Heart left ventricle (tissue), 16 donors: ENCODE data around the gene PRRX1. TPM values are rescaled to one million over a fixed set of nuclear protein-coding genes. Genes with fewer than 3 reads are reported as not detected.
A peak's percentile ranks its signal among the peaks of the same experiment; 100 is the strongest.

Experiments used
- ATAC-seq, 4 donors: fragments of 200-7000 bp; cut with Tn5 transposase; one replicate each; pipeline ENCODE4 v1.9.1; 2020 to 2022; ENCODE audit warnings: moderate library complexity in 4 of 4, mild to moderate bottlenecking in 3 of 4, moderate number of reproducible peaks in 1 of 4
- DNase-seq, 5 donors: peaks; one replicate each; pipeline ENCODE4 v3.0.0-alpha.2; 2020
- H3K27ac ChIP-seq, 12 donors: fragments of 200-600 bp; sonication (generic) in 4 of 12; one replicate each; pipeline versions ENCODE4 v1.5.0 to v1.8.0; 2016 to 2022; ENCODE audit warnings: mild to moderate bottlenecking in 2 of 12
- H3K27me3 ChIP-seq, 9 donors: fragments of 200-600 bp; sonication (generic) in 2 of 9; one replicate each; pipeline versions ENCODE4 v1.5.1 to v1.8.0; 2016 to 2022; ENCODE audit warnings: mild to moderate bottlenecking in 3 of 9
- H3K36me3 ChIP-seq, 9 donors: fragments of 200-600 bp; sonication (generic) in 2 of 9; one replicate each; pipeline versions ENCODE4 v1.5.0 to v1.8.0; 2018 to 2022; ENCODE audit warnings: mild to moderate bottlenecking in 2 of 9
- H3K4me1 ChIP-seq, 12 donors: fragments of 200-600 bp; sonication (generic) in 4 of 12; one replicate each; pipeline versions ENCODE4 v1.5.0 to v1.8.0; 2016 to 2022; ENCODE audit warnings: mild to moderate bottlenecking in 3 of 12
- H3K4me3 ChIP-seq, 12 donors: fragments of 200-600 bp; sonication (generic) in 4 of 12; one replicate each; pipeline versions ENCODE4 v1.5.0 to v1.8.0; 2017 to 2022; ENCODE audit warnings: mild to moderate bottlenecking in 9 of 12, moderate library complexity in 4 of 12
- H3K9me3 ChIP-seq, 12 donors: fragments of 200-600 bp; sonication (generic) in 4 of 12; one replicate each; pipeline versions ENCODE4 v1.5.0 to v1.8.0; 2016 to 2022; ENCODE audit warnings: mild to moderate bottlenecking in 1 of 12
- POLR2A ChIP-seq, 2 donors: fragments of 450-650 bp; IDR thresholded peaks; one replicate each; pipeline ENCODE4 v1.6.1; 2017; ENCODE audit warnings: antibody characterized with exemption in 2 of 2, mild to moderate bottlenecking in 2 of 2, moderate library complexity in 2 of 2
- WGBS, 4 donors: extraction: QIAGEN DNeasy Blood & Tissue Kit in 2 of 4; methylation state at CpG; one replicate each; pipeline versions ENCODE4 v1.1.5 to v1.1.7; 2013 to 2018; 5-methylcytosine and 5-hydroxymethylcytosine counted together
- intact Hi-C, 10 donors: fragments of 100-400 bp; cut with DNase I; formaldehyde crosslinking; loops; one replicate each; pipeline versions ENCODE4 v1.11.1 to v1.14.2; 2022
- polyA plus RNA-seq, 2 donors: library from polyadenylated mRNA; stranded (reverse); fragments of 200-250 nt; gene quantifications; one replicate each; pipeline ENCODE4 v1.2.3, GENCODE V29; 2013
- total RNA-seq, 9 donors: library from RNA; depleted of rRNA in 2 of 9; stranded (reverse); fragments of >200 nt in 2 of 9; fragmentation: NEBNext Ultra II Directional in 3 of 9; extraction: Animal tissue kit (Norgen Biotek cat#: 25700) in 3 of 9; gene quantifications; one replicate each; pipeline versions ENCODE4 v1.1.0 to v1.2.4, GENCODE V29; 2016 to 2023
- TF ChIP-seq, protein P1 (sequence below), 12 donors: fragments of 200-600 bp; sonication (generic) in 4 of 12; IDR thresholded peaks; one replicate each; pipeline versions ENCODE4 v1.5.0 to v1.8.0; 2018 to 2022; ENCODE audit warnings: antibody characterized with exemption in 12 of 12, mild to moderate bottlenecking in 5 of 12
- donor health status: ischemic (EF 13 %, LVEDD 7.1; RV severe dilation, severe dysfunction).
- donor health status: healthy with polysubstance abuse.
- donor health status: DM: no; HTN: yes; CAD: no.
- donor health status: DM: no; HTN: no; CAD: no.
- donor health status: ischemic (EF 25% LVEDD 6.9; RV normal size, moderate dysfunction).
- donor health status: ischemic (EF 25% LVEDD 5.7; RV mildly dilated, moderate dysfunction).
- donor health status: healthy.
- donor health status: DM: yes; HTN: yes; CAD: no.
- donor health status: ischemic (EF 35%, LVEDD 5.7; RV mildly dilated, moderate dysfunction).
- donor health status: nonischemic (EF 11% LVEDD 7.7; RV severe dilation, severe dysfunction).
- donor health status: DM: yes; HTN: yes; CAD: no.
- donor health status: PGD.
- donor health status: ischemic (EF 29% LVEDD 5.4; RV normal size, mild dysfunction).
- donor health status: nonischemic (EF 23%, LVEDD 6.1; RV moderate dilation, normal function).

Gene PRRX1
- total and polyA plus RNA-seq, 11 donors = 16.2 to 104 (median 52.3) TPM

DNA sequence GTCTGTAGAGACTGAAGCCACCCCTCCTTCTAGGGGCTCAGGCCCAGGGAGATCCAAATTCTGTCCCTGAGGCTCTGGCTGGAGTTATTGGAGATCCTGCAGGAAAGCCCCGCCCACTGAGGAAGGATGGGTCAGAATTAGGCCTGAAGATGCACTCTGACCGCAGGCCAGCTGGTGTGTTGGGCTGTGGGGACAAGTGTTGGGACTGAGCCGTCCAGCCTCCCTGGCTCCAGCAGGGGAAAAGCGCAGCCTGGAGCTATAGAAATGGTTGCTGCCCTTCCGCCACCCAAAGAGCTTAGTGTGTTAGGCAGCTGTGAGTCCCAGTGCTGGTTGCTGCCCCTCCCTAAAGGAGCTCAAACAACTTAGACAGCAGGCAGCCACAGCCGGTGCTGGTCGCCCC, 33.0 kb upstream of the PRRX1 start:
- TF ChIP-seq, protein P1, sequence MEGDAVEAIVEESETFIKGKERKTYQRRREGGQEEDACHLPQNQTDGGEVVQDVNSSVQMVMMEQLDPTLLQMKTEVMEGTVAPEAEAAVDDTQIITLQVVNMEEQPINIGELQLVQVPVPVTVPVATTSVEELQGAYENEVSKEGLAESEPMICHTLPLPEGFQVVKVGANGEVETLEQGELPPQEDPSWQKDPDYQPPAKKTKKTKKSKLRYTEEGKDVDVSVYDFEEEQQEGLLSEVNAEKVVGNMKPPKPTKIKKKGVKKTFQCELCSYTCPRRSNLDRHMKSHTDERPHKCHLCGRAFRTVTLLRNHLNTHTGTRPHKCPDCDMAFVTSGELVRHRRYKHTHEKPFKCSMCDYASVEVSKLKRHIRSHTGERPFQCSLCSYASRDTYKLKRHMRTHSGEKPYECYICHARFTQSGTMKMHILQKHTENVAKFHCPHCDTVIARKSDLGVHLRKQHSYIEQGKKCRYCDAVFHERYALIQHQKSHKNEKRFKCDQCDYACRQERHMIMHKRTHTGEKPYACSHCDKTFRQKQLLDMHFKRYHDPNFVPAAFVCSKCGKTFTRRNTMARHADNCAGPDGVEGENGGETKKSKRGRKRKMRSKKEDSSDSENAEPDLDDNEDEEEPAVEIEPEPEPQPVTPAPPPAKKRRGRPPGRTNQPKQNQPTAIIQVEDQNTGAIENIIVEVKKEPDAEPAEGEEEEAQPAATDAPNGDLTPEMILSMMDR (IDR thresholded peaks at IDR 0.05) = no peak
- no peak for TF ChIP-seq POLR2A (IDR thresholded peaks at IDR 0.05)
- ATAC-seq (no peak), DNase-seq (no peak)
- no peak overlapping the region for H3K27ac ChIP-seq
- no peaks in the 10 kb centered on the region for H3K4me1 ChIP-seq
- intact Hi-C loops = no loop called here
- no peaks in the 10 kb centered on the region for H3K36me3 ChIP-seq
- H3K27me3 ChIP-seq = no peaks in the 10 kb centered on the region
- H3K4me3 ChIP-seq = no peak overlapping the region
- H3K9me3 ChIP-seq = no peaks in the 10 kb centered on the region
- 77 to 92% (median 83%) methylated on average over 5 to 7 of the region's 7 CpGs for WGBS, 4 donors

DNA sequence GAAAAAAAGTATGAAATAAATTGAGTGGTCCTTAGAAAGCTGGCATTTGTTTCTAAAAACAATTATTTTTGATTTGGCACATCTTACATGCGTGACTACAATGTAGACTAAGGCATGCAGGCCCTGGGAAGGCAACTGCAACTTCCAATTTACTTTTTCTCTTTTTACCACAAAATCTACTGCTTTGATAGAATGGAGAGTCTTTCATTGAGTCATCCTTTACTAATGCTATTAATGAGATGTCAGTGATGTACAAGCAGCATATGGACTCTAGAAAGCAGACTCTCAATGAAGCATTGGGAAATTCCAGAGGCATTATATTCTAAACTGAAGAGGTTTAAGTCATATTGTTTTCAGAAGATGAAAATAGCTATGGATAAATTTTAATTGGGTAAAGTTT, 29.6 kb upstream of the PRRX1 start:
- H3K4me3 ChIP-seq = no peak overlapping the region
- H3K27ac ChIP-seq = no peak overlapping the region
- WGBS, 4 donors = 91 to 97% (median 95%) methylated on average over 1 of the region's 1 CpG
- peaks cover 0 to under 1% (median 0%) of the 10 kb centered on the region in 12 donors for H3K9me3 ChIP-seq
- H3K4me1 ChIP-seq = no peaks in the 10 kb centered on the region
- H3K27me3 ChIP-seq = no peaks in the 10 kb centered on the region
- ATAC-seq (no peak), DNase-seq (no peak)
- intact Hi-C loops = no loop called here
- TF ChIP-seq, protein P1 (IDR thresholded peaks at IDR 0.05) = no peak
- TF ChIP-seq POLR2A (IDR thresholded peaks at IDR 0.05) = no peak
- no peaks in the 10 kb centered on the region for H3K36me3 ChIP-seq

DNA sequence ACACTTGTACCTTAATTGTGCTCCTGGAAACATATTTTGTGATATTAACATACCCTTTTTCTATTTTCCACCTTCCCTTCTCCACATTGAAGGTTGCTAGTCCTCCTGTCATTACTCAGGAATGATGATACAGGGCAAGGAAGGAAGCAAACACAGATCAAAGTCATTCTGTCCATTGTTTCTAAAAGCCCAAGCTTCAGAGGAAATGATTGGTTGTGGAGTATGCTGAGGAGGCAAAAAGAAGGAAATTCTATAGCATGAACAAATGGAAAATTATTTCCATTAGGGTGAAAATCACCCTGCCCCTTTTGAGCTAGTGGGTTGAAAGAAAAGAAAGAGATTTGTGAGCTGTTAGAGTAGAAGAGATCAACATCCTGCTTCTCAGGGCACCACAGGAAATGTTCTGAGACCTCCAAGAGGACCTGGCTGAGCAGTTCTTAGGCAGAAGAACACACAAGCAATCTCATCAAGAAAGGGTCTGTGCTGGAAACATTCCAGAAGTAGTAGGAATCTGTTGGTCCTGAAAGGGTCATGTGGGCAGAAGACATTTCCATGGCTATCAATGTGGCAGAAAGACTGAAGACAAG, 29.0 kb upstream of the PRRX1 start:
- H3K9me3 ChIP-seq = peaks cover 0 to 3% (median 0%) of the 10 kb centered on the region in 12 donors
- H3K36me3 ChIP-seq = no peaks in the 10 kb centered on the region
- DNase-seq (no peak), ATAC-seq (no peak)
- TF ChIP-seq POLR2A (IDR thresholded peaks at IDR 0.05) = no peak
- TF ChIP-seq, protein P1 (IDR thresholded peaks at IDR 0.05) = no peak
- no peaks in the 10 kb centered on the region for H3K4me1 ChIP-seq
- H3K27ac ChIP-seq = no peak overlapping the region
- intact Hi-C loops = no loop called here
- H3K27me3 ChIP-seq = no peaks in the 10 kb centered on the region
- H3K4me3 ChIP-seq = no peak overlapping the region

DNA sequence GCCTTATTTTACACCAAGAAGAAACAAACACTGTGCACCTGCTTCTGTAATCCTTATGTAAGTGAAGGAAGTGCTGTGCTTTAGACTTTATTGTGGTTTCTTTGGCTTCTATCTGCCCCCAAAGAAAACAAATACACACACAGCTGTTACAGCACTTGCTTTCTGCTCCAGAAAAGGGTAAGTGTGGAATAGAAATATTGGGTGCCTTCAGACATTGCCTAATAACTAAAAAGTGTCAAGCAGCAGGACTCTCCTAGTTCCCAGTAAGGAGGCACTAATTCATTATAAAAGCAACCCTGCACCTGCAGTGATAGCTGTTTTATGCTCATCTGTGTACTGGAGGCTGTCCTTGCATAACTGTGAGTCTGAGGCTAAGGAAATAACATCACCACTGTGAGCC, 23.4 kb upstream of the PRRX1 start:
- Histone ChIP-seq H3K4me1 (no peaks in the 10 kb centered on the region), H3K9me3 (peaks cover 0 to 3% (median 0%) of the 10 kb centered on the region in 12 donors), H3K36me3 (no peaks in the 10 kb centered on the region), H3K27ac (no peak overlapping the region), H3K4me3 (no peak overlapping the region), H3K27me3 (no peaks in the 10 kb centered on the region)
- peak in 2 of 4 donors; percentile 10 to 66 for ATAC-seq
- no peak for DNase-seq
- intact Hi-C loops = no loop called here
- no peak for TF ChIP-seq POLR2A (IDR thresholded peaks at IDR 0.05)
- TF ChIP-seq, protein P1 (IDR thresholded peaks at IDR 0.05) = no peak
